Liver (tissue), 3 donors: Measurements from ENCODE around the gene ATL2.

Experiments used
- ATF3 ChIP-seq: IDR thresholded peaks from 2 replicates; pipeline ENCODE4 v1.6.1; 2016; ENCODE audit warnings: antibody characterized with exemption
- CTCF ChIP-seq: fragments of 150-350 bp; IDR thresholded peaks from 2 replicates; pipeline ENCODE4 v1.5.1; 2017; ENCODE audit warnings: improper control_type of control experiment, low read depth, low read length; ENCODE audit not compliant: missing input control
- YY1 ChIP-seq: IDR thresholded peaks from 2 replicates; pipeline ENCODE4 v1.6.1; 2016; ENCODE audit warnings: antibody characterized with exemption, mild to moderate bottlenecking
- donor health status: healthy.
- donor health status: healthy.

- TF ChIP-seq CTCF (no peak), YY1 (no peak), ATF3 (no peak)
Observed at GRCh38 chr2:38260469-38260868, 116.6 kb downstream of the ATL2 start.
